Nephron (organoid): ENCODE measurements around the gene MRGPRX1.

Experiments used
- H3K27ac Mint-ChIP-seq, 3 experiments: 2 replicates each; pipeline ENCODE4 v1.8.0; 2020; ENCODE audit warnings: mixed read lengths in 3 of 3, mild to moderate bottlenecking in 2 of 3, moderate library complexity in 1 of 3
- H3K27me3 Mint-ChIP-seq: 2 replicates; pipeline ENCODE4 v1.8.0; 2021; ENCODE audit warnings: low read depth, mild to moderate bottlenecking, moderate library complexity, mixed read lengths
- H3K36me3 Mint-ChIP-seq: 2 replicates; pipeline ENCODE4 v1.8.0; 2020; ENCODE audit warnings: low read depth, mixed read lengths
- H3K4me1 Mint-ChIP-seq: 2 replicates; pipeline ENCODE4 v1.8.0; 2020; ENCODE audit warnings: mixed read lengths
- H3K4me3 Mint-ChIP-seq, 3 experiments: 2 replicates each; pipeline ENCODE4 v1.8.0; 2020; ENCODE audit warnings: mild to moderate bottlenecking in 3 of 3, mixed read lengths in 3 of 3, moderate library complexity in 2 of 3
- H3K9me3 Mint-ChIP-seq: 2 replicates; pipeline ENCODE4 v1.8.0; 2020; ENCODE audit warnings: mixed read lengths
- CTCF ChIP-seq, 3 experiments: fragments of 200-600 bp; sonication (generic); IDR thresholded peaks; one replicate each; pipeline ENCODE4 v1.5.0; 2021; ENCODE audit warnings: antibody characterized with exemption in 3 of 3; ENCODE audit not compliant: unreplicated experiment in 3 of 3

Gene MRGPRX1

GRCh38 chr11:18969720-18970119 lies 30.5 kb upstream of the MRGPRX1 start:
- Mint-ChIP-seq H3K9me3 (no peaks in the 10 kb centered on the region), H3K27ac (no peak overlapping the region), H3K27me3 (peaks cover 13% of the 10 kb centered on the region), H3K4me1 (no peaks in the 10 kb centered on the region), H3K36me3 (no peaks in the 10 kb centered on the region), H3K4me3 (no peak overlapping the region)
- TF ChIP-seq CTCF (IDR thresholded peaks at IDR 0.05; ENCODE audit: unreplicated experiment in 3 of 3) = no peak

- TF ChIP-seq CTCF (IDR thresholded peaks at IDR 0.05; ENCODE audit: unreplicated experiment in 3 of 3) = no peak
- Mint-ChIP-seq H3K4me1 (no peaks in the 10 kb centered on the region), H3K27me3 (peaks cover 30% of the 10 kb centered on the region), H3K27ac (no peak overlapping the region), H3K4me3 (no peak overlapping the region), H3K9me3 (no peaks in the 10 kb centered on the region), H3K36me3 (no peaks in the 10 kb centered on the region)
Measured at GRCh38 chr11:18958221-18958910, 19.2 kb upstream of the MRGPRX1 start.

GRCh38 chr11:18956630-18957029 lies 17.4 kb upstream of the MRGPRX1 start:
- no peaks in the 10 kb centered on the region for H3K9me3 Mint-ChIP-seq
- H3K36me3 Mint-ChIP-seq = no peaks in the 10 kb centered on the region
- H3K27ac Mint-ChIP-seq = no peak overlapping the region
- no peaks in the 10 kb centered on the region for H3K4me1 Mint-ChIP-seq
- peaks cover 30% of the 10 kb centered on the region for H3K27me3 Mint-ChIP-seq
- H3K4me3 Mint-ChIP-seq = no peak overlapping the region
- TF ChIP-seq CTCF (IDR thresholded peaks at IDR 0.05; ENCODE audit: unreplicated experiment in 3 of 3) = no peak

GRCh38 chr11:18936002-18936673 lies 3.1 kb downstream of the MRGPRX1 start:
- Mint-ChIP-seq H3K4me1 (no peaks in the 10 kb centered on the region), H3K4me3 (no peak overlapping the region), H3K27me3 (peaks cover 4% of the 10 kb centered on the region), H3K9me3 (no peaks in the 10 kb centered on the region), H3K36me3 (no peaks in the 10 kb centered on the region), H3K27ac (no peak overlapping the region)
- TF ChIP-seq CTCF (IDR thresholded peaks at IDR 0.05; ENCODE audit: unreplicated experiment in 3 of 3) = no peak

GRCh38 chr11:18934195-18934814 lies 4.9 kb downstream of the MRGPRX1 start:
- Mint-ChIP-seq H3K36me3 (no peaks in the 10 kb centered on the region), H3K27ac (no peak overlapping the region), H3K9me3 (no peaks in the 10 kb centered on the region), H3K4me1 (no peaks in the 10 kb centered on the region), H3K4me3 (no peak overlapping the region), H3K27me3 (peaks cover 4% of the 10 kb centered on the region)
- no peak for TF ChIP-seq CTCF (IDR thresholded peaks at IDR 0.05; ENCODE audit: unreplicated experiment in 3 of 3)
